GM12864 (cell line): ENCODE results near the gene YIF1B.

Source experiments
- DNase-seq: peaks from one replicate; pipeline ENCODE4 v3.0.0-alpha.2; 2011; ENCODE audit warnings: low read depth
- H3K4me3 ChIP-seq: 2 replicates; pipeline ENCODE4 v1.5.1; 2011; ENCODE audit warnings: mild to moderate bottlenecking, low read depth, low read length, control low read depth
- CTCF ChIP-seq: IDR thresholded peaks from 2 replicates; pipeline ENCODE4 v1.5.1; 2011; ENCODE audit warnings: low read depth, mild to moderate bottlenecking, moderate library complexity, low read length, control low read depth, inconsistent platforms; ENCODE audit errors: missing control alignments

YIF1B gene

GRCh38 chr19:38304866-38305429 is 10.8 kb downstream of the YIF1B start:
- DNase-seq = no peak
- H3K4me3 ChIP-seq = no peak overlapping the region
- TF ChIP-seq CTCF = no peak

- DNase-seq = no peak
- no peak overlapping the region for H3K4me3 ChIP-seq
- no peak for TF ChIP-seq CTCF
Observed at GRCh38 chr19:38304352-38304865, 11.3 kb downstream of the YIF1B start.

- no peak within 1 kb of the TSS for H3K4me3 ChIP-seq
- TF ChIP-seq CTCF = no peak
- no peak for DNase-seq
Observed at GRCh38 chr19:38303517-38304351, 12.0 kb downstream of the YIF1B start, which contains the start of gene C19orf33. TSS of gene C19orf33 (plus strand) at chr19:38304251. CDS start at chr19:38304262, 11 bp downstream.

- no peak for TF ChIP-seq CTCF
- H3K4me3 ChIP-seq = no peak overlapping the region
- DNase-seq = no peak
Observed at GRCh38 chr19:38298821-38299680, 16.7 kb downstream of the YIF1B start.

- no peak for TF ChIP-seq CTCF
- no peak for DNase-seq
- H3K4me3 ChIP-seq = no peak overlapping the region
Observed at GRCh38 chr19:38294090-38294489, 21.7 kb downstream of the YIF1B start.

- TF ChIP-seq CTCF = no peak
- DNase-seq = no peak
- no peak overlapping the region for H3K4me3 ChIP-seq
Observed at GRCh38 chr19:38293281-38293680, 22.5 kb downstream of the YIF1B start.
